Hematopoietic multipotent progenitor cell treated with erythropoietin and hydrocortisone succinate and interleukin-3 and kit ligand, for 17 days (in vitro differentiated cells): Measurements from ENCODE around the gene ERMAP.
A peak's percentile ranks its signal among the peaks of the same experiment; 100 is the strongest.
"Not testable (repeated sequence)": the region's sequence is repeated elsewhere in the genome, so short reads cannot be mapped to it uniquely, and the experiment has no call there.

Source experiments
- DNase-seq: peaks from one replicate; pipeline ENCODE4 v3.0.0-alpha.2; 2015; ENCODE audit warnings: low spot score

ERMAP gene

DNA sequence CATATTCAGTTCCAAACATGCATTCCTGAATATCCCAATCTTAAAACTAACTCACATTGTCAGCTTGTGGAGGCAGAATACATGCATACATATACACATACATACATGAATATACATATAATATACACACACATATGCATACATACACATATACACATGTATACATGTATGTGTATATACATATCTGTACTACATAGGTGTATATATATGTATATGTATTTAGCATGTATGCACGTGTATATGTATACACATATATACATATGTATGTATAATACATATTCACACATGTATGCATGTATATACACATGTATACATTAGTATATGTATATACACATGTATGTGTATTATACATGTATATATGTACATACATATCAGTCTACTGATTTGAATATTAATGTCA, 28.3 kb downstream of the ERMAP start:
- DNase-seq = peak; percentile 29

DNA sequence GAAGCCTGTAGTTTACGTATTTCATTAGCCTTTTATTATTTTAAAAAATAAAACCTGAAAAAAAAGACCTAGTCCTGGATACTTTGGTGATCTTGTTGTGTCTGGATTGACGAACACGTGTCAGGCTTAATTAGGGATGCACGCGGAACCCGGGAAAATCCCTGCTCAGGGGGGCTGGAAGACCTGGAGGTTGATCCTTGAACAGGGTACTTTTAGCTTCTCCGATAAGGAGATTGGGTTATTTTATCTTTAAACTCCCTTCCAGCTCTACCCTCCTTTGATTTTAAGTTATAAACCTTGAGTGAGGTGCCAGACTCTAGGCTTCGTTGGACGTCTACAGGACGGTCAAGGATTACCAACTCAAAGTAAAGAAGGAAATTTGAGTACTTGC, 28.9 kb downstream of the ERMAP start:
- no peak for DNase-seq

DNA sequence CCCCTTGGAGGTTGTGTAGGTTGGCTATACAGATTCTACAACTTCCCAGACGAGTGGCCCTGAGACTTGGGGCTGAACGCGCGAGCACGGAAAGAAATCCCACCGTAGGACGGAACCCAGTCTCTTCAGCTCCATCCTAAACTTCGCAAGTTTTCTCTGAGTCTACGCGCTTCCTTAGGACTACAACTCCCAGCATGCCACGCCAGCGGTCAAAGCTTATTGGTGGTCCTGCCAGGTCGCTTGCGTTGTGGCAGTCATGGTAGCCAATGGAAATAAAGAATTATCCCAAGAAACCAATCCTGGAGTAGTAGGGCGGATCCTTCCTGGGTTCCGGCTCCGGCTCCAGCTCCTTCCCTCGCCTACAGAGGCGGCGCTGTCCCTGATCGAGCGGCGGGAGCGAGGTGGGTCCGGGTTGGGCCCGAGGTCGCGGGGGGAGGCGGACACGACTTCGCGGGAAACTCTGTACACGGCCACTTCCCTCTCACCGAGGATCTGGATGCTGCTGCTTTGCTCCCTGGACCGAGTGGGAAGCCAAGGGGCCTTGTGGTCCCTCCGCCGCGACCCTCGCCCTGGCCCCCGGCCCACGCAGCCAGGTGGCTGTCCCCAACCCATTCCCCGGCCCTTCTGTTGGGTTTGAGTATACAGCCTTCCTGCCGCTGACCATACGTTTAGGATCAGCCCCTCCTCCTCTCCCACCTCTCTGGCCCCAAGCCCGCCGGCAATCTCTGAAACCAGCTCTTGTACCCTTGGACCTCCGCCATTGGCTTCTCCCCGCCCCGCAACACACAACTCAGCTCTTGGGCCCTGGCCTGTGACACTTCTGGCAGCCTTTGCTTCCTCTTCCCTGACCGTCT, 29.6 kb downstream of the ERMAP start, which contains the start of gene ZNF691:
Gene ZNF691, plus strand, starts transcription at position 357 of the 854 bp plus-strand sequence. CDS start 3,046 bp downstream, outside the sequence.
- peak; percentile 93 for DNase-seq

DNA sequence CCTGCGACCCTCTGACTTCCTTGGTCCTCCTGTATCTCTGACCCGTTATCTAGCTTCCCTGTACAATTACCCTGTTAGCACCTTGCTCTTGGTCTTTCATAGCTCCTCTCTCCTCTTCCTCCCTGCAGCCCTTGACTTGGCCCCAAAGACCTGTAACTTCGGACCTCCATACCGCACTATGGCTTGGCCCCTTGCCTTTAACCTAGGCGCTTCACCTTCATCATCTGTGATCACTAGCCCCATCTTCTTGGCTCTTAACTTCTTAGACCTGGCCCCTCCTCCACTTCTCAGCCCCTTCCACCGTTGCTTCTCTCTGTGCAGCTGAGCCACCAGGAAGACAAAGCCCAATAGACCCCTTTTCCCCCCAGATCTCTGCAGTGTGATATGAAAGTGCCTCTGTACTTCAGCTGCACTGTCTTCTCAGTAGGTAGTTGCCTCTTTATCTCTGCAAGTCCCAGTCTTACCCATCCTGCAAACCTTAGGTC, 30.2 kb downstream of the ERMAP start:
- DNase-seq = no peak

DNA sequence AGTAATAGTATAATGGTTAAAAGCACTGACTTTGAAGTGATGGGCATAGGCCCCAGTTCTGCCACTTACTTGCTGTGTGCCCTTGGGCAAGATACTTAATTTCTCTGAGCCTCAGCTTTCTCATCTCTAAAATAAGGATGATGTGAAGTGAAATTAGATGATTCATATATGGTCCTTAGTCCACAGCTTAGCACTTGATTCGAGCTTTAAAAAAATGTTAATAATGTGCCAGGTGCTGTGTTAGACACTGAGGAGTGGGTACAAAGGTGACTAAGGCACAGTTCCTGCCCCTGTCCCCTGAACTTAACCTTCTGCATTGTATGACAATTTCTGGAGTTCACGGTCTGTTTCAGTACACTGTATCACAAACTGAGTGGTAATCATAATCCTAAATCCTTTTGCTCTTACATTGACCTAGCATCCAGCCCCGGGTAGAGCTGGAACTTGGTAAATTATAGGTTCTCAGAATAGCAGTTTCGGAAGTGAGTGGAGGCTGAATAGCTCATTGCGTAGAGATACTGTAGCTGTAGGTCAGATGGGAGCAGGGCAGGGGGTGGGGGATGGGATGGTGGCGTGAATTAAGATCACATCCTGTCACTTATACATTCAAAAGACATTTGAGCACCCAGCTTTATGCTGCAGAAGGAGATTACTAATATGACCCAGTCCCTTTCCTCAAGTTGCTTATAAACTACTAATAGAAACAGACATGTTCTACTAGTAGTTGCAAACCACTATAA, 31.0 kb downstream of the ERMAP start:
- DNase-seq = no peak

DNA sequence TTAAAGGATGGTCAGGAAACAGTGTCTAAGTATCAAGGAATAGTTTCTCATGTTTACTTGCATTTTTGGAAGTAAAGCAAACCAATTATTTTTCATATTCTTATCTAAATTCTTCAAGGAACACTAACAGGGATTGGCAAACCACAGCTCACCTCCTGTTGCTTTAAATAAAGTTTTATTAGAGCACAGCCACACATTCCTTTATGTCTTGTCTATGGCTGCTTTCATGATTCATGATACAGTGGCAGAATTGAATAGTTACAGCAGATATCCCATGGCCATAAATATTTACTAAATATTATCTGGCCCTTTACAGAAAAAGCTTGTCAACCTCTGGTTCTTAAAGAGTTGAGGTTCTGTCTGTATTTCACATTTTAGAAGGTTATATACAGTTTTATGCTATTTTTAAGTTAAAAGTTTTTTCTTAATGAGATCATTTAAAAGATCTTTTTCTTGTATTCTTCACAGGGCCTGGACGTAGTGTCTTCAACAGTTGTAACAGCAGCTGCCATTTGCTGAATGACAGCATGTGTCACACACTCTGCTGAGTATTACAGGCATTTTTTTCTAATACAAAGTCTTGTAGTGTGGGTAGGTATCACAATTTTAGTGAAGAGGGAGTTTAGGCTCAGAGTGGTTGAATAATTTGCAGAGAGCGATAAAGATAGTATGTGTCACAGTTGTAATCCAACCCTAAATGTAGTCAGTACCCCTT, 32.1 kb downstream of the ERMAP start:
- DNase-seq = no peak

DNA sequence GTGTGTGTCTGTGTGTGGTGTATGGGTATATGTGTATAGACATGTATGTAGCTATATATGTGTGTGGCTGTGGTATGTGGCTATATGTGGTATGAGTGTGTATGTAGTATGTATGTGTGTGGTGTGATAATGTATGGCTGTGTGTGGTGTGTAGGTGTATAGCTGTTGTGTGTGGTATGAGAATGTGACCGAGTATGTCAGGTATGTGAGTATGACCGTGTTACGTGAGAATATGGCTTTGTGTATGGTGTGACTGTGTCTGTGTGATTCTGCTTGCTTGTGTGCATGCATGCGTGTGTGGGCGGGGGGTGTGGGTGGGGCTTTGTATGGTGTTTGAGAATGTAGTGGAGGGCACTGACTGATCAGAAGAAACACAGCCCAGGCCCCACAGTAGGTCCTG, 33.0 kb downstream of the ERMAP start:
- no peak for DNase-seq

DNA sequence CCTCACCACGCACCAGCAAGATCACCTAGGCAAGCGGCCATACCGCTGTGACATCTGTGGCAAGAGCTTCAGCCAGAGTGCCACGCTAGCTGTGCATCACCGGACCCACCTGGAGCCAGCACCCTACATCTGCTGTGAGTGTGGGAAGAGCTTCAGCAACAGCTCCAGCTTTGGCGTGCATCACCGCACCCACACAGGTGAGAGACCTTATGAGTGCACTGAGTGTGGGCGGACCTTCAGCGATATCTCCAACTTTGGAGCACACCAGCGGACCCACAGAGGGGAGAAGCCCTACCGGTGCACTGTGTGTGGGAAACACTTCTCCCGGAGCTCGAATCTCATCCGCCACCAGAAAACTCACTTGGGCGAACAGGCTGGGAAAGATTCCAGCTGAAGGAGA, 34.5 kb downstream of the ERMAP start:
- no peak for DNase-seq

DNA sequence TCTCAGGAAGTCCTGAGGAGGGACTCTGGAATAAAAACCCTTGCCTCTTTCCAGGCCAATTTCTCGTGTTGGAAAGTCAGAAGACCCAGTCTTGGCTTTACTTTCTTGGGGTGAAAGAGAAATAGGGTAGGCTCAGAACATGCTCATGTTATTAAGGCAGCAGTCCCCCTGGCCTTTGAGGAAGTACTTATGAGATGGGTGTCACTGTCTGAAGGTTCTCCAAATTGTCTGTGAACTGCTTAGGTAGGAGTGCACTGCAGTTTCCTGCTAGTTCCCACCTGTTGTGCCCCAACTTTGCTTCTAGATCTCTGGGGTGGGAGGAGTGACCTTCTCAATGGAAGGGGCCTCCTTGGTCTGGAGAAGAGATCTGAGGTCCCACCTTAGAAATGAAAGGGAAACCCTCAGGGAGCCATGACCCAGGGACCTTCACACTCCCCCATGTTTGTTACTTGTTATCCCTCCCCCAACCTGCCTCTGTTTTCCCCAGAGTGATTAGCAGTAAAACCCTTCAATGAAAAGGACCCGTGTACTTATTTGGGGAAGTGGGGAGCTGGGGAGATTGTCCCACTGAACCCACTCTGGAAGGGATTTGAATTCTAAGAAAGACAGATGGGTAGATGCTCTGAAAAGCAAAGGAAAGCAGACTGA, 35.2 kb downstream of the ERMAP start:
- no peak for DNase-seq

DNA sequence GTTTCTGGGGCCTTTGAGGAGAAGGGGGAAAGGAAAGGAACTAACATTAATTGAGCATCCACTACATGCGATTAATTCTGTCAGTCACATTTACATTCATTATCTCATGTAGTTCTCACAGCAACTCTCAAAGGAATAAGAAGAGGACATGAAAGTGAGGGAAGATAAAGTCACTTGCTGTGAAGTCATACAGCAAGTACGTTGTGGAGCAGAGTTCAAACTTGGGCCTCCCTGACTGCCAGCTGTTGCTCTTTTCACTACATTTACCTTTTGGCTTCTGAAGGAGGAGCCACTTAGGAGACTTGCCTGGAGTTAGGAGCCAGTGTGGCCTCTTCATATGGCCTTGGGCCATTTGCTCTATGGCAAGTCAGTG, 35.7 kb downstream of the ERMAP start:
- no peak for DNase-seq

DNA sequence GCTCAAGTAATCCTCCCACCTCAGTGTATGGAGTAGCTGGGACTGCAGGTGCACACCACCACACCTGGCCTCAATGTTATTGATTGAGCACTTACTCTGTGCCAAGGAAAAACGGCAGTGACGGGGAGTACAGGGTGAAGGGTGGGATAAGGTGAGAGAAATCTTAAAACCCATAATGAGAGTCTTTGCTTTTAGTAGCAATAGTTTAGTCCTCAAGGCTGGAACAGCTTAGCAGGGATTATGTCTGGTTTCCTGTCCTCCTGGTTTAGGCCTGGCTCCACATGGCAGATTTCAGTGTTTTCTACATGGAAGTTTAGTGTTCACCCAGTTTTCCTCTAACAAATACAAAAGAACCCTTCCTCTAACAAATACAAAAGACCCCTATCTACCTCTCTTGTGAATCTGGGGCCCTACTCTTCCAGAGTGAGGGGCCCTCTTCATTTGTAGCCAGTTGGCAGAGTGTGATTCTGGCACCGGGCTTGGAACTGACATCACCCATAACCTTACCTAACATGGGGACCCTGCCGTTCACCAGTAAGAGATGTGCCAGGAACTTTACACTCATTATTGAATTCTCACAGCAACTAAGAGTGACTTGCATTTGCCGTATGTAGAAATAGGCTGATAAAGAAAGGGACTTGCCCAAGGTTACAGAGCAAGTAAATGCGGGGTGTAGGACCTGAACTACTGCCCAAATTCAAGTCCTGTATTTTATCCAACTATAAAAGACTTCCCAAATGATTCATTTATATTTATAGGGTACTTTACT, 36.4 kb downstream of the ERMAP start:
- no peak for DNase-seq

DNA sequence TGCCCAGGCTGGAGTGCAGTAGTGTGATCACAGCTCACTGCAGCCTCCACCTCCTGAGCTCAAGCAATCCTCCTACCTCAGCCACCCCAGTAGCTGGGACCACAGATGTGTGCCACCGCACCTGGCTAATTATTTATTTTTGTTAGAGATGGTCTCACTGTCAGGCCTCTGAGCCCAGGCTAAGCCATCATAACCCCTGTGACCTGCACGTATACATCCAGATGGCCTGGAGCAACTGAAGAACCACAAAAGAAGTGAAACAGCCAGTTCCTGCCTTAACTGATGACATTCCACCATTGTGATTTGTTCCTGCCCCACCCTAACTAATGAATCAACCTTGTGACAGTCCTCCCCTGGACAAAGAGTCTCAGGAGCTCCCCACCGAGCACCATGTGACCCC, 39.6 kb downstream of the ERMAP start:
- not testable (repeated sequence) for DNase-seq

DNA sequence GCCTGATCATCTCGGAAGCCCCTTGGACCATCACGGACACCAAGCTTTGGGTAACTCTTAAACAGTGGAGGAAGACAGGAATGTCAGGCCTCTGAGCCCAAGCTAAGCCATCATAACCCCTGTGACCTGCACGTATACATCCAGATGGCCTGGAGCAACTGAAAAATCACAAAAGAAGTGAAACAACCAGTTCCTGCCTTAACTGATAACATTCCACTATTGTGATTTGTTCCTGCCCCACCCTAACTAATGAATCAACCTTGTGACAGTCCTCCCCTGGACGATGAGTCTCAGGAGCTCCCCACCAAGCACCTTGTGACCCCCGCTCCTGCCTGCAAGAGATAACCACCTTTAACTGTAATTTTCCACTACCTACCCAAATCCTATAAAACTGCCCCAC, 42.4 kb downstream of the ERMAP start:
- DNase-seq = not testable (repeated sequence)

DNA sequence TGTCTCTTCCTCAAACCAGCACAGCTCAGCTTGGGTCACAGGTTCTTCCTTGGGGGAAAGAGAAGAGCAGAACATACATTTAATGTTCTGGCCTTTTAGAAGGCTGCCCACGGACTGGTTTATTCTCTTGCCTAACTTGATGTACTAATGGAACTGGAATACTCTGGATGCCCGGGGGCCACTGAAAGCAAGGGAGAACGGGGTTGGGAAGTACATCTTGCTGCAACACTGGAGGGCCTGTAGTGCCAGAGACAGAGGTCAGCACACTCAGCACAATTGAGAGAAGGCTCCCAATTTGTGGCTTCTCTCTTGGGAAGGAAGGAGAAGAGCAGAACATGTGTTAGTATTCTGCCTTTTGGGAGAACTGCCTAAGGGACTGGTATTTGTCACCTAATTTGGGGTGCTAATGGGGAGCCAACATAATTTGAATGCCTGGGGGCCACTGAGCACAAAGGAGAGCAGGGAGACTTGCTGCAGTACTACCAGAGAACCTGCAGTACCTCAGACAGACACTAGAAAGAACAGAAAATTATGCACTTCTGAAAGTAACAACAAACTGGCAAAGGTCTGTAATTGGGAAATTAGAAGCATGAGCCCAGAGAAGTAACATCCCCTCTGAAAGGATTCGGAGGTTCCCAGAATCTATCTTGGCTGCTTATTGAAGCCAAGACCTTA, 43.6 kb downstream of the ERMAP start:
- DNase-seq = no peak

DNA sequence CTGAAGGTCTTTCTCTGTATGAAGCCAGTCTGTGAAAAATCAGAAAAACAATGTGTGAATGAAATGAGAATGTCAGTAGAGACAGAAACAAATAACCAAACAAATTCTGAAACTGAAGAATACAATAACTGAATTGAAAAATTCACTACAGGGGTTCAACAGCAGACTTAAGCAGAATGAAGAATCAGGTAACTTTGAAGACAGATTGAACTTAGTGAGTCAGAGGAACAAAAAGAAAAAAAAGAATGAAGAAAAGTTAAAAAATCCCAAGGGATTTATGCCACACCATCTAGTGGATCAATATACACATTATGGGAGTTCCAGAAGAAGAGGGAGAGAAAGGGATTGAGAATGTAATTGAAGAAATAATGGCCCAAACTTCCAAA, 44.1 kb downstream of the ERMAP start:
- no peak for DNase-seq

DNA sequence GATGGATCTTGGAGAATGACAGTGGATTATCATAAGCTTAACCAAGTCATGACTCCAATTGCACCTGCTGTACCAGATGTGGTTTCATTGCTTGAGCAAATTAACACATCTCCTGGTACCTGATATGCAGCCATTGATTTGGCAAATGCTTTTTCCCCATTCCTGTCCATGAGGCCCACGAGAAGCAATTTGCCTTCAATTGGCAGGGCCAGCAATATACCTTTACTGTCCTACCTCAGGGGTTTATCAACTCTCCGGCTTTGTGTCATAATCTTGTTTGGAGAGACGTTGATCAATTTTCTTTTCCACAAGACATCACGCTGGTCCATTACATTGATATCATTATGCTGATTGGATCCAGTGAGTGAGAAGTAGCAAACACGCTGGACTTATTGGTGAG, 49.6 kb downstream of the ERMAP start:
- no peak for DNase-seq

DNA sequence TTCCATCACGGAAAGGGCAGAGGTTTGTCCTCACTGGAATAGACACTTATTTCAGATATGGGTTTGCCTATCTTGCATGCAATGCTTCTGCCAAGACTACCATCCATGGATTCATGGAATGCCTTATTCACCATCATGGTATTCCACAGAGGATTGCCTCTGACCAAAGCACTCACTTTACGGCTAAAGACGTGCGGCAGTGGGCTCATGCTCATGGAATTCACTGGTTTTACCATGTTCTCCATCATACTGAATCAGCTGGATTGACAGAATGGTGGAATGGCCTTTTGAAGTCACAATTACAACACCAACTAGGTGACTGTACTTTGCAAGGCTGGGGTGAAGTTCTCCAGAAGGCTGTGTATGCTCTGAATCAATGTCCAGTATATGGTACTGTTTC, 51.5 kb downstream of the ERMAP start:
- DNase-seq = not testable (repeated sequence)

DNA sequence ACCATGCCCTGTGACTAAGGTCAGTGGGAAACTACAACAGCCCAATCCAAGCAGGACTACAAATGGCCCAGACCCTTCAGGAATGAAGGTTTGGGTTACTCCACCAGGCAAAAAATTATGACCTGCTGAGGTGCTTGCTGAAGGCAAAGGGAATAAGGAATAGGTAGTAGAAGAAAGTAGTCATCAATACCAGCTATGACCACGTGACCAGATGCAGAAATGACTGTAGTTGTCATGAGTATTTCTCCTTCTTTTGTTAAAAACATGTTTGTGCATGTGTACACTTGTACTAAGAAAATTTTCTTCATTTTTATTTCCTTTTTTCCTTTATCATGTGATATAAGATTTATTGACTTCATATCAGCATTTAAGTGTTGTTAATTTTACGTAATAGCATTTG, 52.3 kb downstream of the ERMAP start:
- not testable (repeated sequence) for DNase-seq

DNA sequence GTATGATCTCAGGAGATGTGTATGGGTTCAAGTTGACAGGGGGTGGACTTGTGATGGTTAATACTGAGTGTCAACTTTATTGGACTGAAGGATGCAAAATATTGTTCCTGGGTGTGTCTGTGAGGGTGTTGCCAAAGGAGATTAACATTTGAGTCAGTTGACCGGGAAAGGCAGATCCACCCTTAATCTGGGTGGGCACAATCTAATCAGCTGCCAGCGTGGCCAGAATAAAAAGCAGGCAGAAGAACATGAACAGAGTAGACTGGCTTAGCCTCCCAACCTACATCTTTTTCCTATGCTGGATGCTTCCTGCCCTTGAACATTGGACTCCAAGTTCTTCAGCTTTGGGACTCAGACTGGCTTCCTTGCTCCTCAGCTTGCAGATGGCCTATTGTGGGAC, 52.8 kb downstream of the ERMAP start:
- DNase-seq = not testable (repeated sequence)

DNA sequence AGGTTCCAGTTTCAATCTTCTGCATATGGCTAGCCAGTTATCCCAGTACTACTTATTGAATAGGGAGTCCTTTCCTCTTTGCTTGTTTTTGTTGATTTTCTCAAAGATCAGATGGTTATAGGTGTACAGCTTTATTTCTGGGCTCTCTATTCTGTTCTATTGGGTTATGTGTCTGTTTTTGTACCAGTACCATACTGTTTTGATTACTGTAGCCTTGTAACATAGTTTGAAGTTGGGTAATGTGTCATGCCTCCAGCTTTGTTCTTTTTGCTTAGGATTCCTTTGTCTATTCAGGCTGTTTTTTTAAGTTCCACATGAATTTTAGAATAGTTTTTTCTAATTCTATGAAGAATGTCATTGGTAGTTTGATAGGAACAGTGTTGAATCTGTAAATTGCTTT, 56.2 kb downstream of the ERMAP start:
- not testable (repeated sequence) for DNase-seq

DNA sequence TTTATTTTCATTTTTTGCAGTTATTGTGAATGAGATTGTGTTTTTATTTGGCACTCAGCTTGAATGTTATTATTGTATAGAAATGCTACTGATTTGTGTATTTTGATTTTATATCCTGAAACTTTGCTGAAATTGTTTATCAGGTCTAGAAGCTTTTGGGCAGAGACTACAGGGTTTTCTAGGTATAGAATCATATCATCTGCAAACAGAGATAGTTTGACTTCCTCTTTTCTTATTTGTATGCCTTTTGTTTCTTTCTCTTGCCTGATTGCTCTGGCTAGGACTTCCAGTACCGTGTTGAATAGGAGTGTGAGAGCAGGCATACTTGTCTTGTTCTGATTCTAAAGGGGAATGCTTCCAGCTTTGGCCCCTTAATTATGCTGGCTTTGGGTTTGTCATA, 56.7 kb downstream of the ERMAP start:
- DNase-seq = no peak
